HG03045 (cell line): ENCODE results near the gene PIGZ.
"Not testable (repeated sequence)": the region's sequence is repeated elsewhere in the genome, so short reads cannot be mapped to it uniquely, and the experiment has no call there.

ENCODE experiments used
- ATAC-seq: cut with Tn5 transposase; IDR thresholded peaks from one replicate; pipeline ENCODE4 v1.9.1; 2021; ENCODE audit warnings: mild to moderate bottlenecking, moderate library complexity; ENCODE audit not compliant: unreplicated experiment

The PIGZ gene

GRCh38 chr3:196962108-196962929, 6.3 kb downstream of the PIGZ start:
- no peak for ATAC-seq

DNA sequence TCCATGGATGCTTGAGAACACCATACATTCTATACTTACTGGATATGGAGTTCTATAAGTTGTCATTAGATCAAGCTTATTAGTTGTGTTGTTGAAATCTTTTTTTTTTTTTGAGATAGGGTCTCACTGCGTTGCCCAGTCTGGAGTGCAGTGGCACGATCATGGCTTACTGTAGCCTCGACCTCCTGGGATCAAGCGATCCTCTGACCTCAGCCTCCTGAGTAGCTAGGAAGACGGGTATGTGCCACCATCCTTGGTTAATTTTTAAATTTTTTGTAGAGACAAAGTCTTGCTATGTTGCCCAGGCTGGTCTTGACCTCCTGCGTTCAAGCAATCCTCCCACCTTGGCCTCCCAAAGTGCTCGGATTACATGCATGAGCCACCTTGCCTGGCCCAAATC, 13.8 kb downstream of the PIGZ start:
- no peak for ATAC-seq

DNA sequence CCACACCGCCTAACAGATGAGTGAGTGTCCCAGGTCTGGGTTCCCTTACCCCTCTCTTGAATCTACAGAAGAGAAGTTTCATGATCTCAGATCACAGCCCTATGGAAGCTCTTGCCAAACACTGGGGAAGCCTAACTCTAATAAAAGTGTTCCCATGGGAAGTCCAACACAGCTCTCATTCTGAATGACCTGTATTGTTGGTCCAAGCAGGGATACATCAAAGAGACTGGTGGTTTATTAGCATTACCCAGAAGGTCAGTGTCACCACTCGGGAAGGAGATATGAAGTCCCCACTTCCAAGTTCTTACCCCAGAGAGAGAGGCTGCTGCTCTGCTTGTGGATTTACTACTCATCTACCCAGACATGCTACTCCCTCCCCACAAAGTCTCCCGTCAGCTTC, 17.3 kb downstream of the PIGZ start:
- ATAC-seq = no peak

DNA sequence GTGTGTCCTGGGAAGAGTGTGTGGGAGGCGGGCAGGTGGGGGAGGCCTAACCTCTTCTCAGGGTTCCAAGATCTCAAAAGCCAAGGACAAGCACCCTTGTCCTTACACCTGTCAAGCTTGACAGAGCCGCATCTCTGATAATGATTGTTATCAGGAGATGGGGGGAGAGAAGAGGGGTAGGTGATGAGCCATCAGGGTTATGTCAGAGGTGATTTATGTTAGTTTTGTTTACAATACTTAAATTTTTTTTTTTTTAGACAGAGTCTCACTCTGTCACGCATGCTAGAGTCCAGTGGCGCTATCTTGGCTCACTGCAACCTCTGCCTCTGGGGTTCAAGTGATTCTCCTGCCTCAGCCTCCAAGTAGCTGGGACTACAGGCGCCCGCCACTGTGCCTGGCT, 18.9 kb downstream of the PIGZ start:
- no peak for ATAC-seq

DNA sequence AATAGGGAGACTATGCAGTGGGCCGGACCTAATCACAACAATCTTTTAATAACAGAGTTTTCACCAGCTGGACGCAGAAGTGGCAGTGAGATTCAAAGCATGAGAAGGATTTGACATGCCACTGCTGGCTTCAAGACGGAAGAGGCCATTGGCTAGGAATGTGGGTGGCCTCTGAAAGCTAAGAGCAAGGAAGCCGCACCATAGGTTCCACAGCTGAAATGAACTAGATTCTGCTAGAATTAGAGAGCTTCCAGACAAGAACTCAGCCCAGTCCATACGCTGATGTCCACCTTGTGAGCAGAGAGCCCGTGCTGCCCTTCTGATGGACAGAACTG, 19.4 kb downstream of the PIGZ start:
- no peak for ATAC-seq

DNA sequence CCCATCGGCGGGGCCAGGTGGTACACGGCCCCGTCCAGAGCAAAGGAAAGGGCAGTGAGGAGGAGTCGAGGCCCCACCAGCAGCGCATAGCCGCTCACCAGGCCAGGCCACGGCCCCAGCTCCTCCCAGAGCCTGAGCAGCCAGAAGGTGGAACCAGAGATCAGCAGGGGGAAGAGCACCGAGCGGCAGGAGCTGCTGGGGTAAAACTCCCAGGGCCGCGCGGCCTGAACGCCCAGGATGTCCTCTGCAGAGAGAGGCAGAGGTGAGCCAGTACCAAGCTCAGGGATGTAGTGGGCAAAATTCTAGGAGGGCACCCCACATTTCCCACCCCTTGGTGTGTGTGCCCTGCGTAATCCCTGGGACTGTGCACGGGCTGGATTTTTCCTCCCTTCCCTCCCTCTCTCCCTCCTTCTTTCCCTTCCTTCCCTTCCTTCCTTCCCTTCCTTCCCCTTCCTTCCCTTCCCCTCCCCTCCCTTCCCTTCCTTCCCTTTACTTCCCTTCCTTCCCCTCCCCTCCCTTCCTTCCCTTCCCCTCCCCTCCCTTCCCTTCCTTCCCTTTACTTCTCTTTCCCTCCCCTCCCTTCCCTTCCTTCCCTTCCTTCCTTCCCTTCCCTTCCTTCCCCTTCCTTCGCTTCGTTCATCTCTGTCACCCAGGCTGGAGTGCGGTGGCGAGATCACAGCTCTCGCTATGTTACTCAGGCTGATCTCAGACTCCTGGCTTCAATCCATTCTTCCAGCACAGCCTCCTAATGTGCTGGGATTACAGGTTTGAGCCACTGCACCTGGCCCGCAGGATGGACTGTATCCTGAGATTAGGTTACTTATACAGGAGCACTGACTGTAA, 20.0 kb downstream of the PIGZ start:
- ATAC-seq = no peak

DNA sequence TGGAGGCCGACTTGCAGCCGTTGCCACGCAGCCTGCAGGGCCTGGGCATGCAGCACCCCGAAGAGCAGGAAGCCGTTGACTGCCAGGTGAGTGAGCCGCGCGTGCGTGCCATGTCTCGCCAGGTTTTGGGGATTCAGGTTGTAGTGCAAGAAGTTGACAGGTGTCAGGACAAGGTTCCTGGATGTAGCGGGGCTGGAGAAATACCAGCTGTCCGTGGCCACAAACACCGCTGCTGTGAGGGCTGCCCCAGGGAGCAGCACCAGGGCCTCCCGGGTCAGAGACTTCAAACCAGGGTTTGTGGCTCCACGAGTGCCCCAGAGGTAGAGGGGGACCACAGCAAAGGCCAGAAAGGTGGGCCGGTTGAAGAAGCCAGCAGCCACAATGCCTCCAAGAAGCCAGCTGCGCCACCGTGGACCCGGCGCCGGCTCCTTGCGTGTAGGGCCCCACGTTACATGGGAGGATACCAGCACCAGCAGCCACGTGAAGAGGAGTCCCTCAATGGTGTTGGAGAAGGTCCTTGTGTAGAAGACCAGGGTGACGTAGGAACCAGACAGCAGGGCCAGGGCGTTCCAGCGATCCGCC, 20.7 kb downstream of the PIGZ start:
- no peak for ATAC-seq

- no peak for ATAC-seq
These were observed 21.3 kb downstream of the PIGZ start for GRCh38 chr3:196947136-196947859.

GRCh38 chr3:196944037-196944790, 24.4 kb downstream of the PIGZ start:
- not testable (repeated sequence) for ATAC-seq

DNA sequence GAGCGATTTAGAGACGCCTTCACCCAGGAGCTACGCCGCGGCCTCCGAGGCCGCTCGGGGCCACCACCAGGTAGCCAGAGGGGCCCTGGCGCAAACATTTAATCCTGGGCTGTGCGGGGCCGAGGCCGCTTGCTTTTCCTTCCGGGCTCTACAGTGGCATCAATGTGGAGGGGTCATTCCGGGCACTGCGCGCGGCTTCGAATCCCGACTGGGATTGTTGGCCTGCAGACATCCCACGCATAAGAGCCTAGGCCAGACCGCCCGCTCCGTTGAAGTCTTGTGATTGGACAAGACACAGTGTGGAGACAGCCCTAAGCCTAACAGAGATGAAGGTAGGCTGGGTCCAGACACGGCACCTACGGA, 25.7 kb downstream of the PIGZ start:
- peak; percentile 14 for ATAC-seq

DNA sequence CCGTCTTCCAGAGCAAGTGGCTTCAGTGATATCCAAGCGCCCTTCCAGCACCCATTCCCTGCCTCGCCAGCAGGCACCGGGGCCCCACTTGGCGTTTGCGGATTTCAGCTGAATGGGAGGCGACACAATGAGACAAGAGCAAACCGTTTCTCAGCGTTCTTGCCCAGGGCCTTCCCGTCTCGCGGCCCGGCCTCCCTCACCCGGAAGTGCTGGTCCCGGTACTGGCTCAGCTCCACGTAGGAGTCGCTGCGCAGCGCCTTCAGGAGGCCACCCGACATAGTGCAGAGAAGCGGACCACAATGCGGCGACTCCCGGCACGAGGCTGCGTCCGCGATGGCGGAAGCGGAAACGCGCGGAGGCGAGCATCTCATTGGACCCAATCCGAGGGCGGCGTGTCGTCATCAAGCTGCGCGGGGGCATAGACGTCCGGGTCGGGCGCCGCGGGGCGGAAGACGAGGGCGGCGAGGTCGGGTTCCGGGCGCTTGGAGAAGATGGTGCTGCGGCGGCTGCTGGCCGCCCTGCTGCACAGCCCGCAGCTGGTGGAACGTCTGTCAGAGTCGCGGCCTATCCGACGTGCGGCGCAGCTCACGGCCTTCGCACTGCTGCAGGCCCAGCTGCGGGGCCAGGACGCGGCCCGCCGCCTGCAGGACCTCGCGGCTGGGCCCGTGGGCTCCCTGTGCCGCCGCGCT, 26.3 kb downstream of the PIGZ start, which contains the start of gene NCBP2:
NCBP2 (minus strand) TSS at position 303 of the 689 bp plus-strand sequence; CDS start at position 278, 25 bp downstream.
- ATAC-seq = peak; percentile 89

GRCh38 chr3:196941729-196942225, 26.9 kb downstream of the PIGZ start:
- ATAC-seq = peak; percentile 32

- no peak for ATAC-seq
These were observed 30.1 kb downstream of the PIGZ start for GRCh38 chr3:196938576-196938975.

DNA sequence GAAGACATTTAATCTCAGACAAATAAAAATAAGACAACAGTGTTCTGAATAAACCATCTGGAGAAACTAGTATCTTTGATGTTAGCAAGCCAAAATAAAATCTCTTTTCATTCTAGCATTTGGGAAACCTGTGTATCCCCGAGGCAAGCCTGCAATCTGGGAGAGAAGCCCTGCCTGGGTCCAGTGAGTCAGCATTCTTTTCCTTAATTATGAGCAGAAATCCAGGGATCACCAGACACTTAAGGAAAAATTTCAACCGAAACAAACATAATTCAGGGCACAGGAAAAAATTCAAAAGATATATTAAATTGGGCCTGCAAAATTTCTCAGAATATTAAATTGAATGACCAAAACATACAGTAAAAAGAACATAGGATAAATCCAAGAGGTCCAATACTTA, 30.5 kb downstream of the PIGZ start:
- no peak for ATAC-seq

DNA sequence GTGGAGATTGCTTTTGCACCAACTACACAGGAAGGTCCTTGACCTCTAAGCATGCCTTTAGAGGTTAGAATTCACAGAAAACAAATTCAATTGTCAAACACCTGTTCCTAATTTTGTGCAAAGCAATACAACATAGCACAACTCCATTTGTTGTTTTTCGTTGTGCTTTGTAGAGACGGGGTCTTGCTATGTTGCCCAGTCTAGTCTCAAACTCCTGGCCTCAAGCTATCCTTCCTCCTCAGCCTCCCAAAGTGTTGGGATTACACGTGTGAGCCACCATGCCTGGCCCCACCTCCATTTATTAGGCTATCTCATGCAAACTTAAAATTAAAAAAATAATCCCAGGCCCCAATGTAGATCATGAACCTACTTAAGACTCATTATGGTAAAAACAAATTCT, 32.3 kb downstream of the PIGZ start:
- ATAC-seq = no peak

GRCh38 chr3:196932600-196932999, 36.0 kb downstream of the PIGZ start:
- no peak for ATAC-seq

GRCh38 chr3:196931828-196932587, 36.6 kb downstream of the PIGZ start:
- no peak for ATAC-seq

DNA sequence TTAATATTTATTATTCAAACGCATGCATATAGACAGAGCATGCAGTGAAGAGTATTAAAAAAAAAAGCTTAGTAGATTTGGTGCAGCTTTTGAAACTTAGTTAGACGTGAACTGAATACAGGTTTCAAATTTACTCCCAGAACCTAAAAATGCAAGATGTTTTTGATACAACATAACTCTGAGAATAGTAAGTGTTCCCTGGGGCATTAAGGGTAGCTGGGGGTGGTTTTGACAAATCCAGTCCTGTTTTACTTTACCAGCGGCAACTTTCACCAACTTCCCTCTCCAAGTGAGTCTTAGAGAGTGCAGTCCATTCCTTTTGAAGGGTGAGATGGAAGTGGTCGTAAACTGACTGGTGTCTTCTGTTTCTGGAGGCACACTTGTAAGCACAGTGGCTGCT, 37.5 kb downstream of the PIGZ start:
- ATAC-seq = no peak
